T-helper 17 cell (primary cell): ENCODE data around the gene USP40. TPM values are rescaled to one million over a fixed set of nuclear protein-coding genes. Genes with fewer than 3 reads are reported as not detected.

ENCODE experiments used
- ATAC-seq: fragments of 150-1000 bp; cut with Tn5 transposase; 2 replicates; pipeline ENCODE4 v1.10.0; 2021; ENCODE audit warnings: mild to moderate bottlenecking, moderate library complexity
- DNase-seq, 3 donors: peaks; one replicate each; pipeline versions ENCODE4 v3.0.0 to v3.0.0-alpha.2; 2020 to 2021
- H3K9me3 ChIP-seq: one replicate; pipeline ENCODE4 v1.7.0; 2013; ENCODE audit warnings: low read length, mild to moderate bottlenecking; ENCODE audit not compliant: control insufficient read depth, poor library complexity, severe bottlenecking
- H3K27ac Mint-ChIP-seq: one replicate; pipeline ENCODE4 v1.8.0; 2022; ENCODE audit warnings: mild to moderate bottlenecking, moderate library complexity, mixed read lengths
- H3K27me3 Mint-ChIP-seq: one replicate; pipeline ENCODE4 v1.8.0; 2022; ENCODE audit warnings: mixed read lengths
- H3K36me3 Mint-ChIP-seq: one replicate; pipeline ENCODE4 v1.8.0; 2022; ENCODE audit warnings: low read depth, mixed read lengths
- H3K4me1 Mint-ChIP-seq: one replicate; pipeline ENCODE4 v1.8.0; 2022; ENCODE audit warnings: mild to moderate bottlenecking, mixed read lengths
- H3K4me3 Mint-ChIP-seq: one replicate; pipeline ENCODE4 v1.8.0; 2022; ENCODE audit warnings: mild to moderate bottlenecking, moderate library complexity, mixed read lengths
- total RNA-seq, 4 donors: library from RNA in 2 of 4; stranded (reverse) in 2 of 4; gene quantifications; one replicate each; pipeline ENCODE4 v1.2.3 and lab custom pipeline; 2022 to 2026

USP40 gene
- total RNA-seq, 2 donors from 2014 or later: 10.7 to 14.0 TPM

DNA sequence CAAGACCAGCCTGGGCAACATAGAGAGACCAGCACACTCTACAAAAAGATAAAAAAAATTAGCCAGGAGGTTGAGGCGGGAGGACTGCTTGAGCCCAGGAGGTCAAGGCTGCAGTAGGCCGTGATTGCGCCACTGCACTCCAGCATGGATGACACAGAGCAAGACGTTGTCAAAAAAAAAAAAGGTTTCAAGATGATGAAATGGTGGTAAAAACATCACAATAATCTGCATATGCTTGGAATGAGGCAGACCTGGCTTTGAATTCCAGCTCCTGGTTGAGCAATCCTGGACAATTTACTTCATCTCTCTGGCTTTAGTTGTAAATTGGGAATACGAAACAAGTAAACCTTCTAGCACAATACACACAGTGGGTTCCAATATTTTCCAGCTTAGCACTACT lies 24.1 kb downstream of the USP40 start:
- no peak for ATAC-seq
- no peak overlapping the region for H3K27ac Mint-ChIP-seq
- peaks cover 27% of the 10 kb centered on the region for H3K36me3 Mint-ChIP-seq
- H3K9me3 ChIP-seq: no peaks in the 10 kb centered on the region
- H3K4me1 Mint-ChIP-seq: peaks cover 10% of the 10 kb centered on the region
- DNase-seq: no peak
- no peaks in the 10 kb centered on the region for H3K27me3 Mint-ChIP-seq
- no peak overlapping the region for H3K4me3 Mint-ChIP-seq

DNA sequence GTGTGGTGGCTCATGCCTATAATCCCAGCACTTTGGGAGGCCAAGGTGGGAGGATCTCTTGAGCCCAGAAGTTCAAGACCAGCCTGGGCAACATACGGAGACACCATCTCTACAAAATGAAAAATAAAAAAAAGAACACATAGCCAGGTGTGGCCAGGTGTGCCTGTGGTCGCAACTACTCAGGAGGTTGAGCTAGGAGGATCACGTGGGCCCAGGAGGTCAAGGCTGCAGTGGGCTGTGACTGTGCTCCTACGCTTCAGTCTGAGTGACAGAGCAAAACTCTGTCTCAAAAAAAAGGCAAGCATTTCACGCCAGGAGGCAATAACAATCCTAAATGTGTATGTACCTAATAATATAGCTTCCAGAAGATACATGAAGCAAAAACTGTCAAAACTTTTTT lies 27.8 kb downstream of the USP40 start:
- H3K27ac Mint-ChIP-seq: no peak overlapping the region

DNA sequence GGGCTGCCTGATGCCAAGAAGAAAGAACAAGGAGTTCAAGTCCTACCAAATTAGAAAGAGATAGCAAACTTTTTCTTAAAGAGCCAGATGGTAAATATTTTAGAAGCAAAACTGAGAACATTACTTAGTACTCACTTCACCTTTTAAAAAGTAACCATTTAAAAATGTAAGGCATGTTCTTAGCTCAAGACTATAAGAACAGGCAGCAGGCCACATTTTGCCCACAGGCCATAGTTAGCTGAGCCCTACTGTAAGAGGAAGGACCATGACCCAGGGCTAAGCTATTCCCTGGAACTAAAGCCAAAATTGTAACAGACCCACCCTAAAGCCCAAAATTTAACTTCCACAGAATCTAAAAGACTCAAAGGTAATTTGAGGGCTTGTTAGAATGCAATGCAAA lies 31.3 kb downstream of the USP40 start:
- no peak overlapping the region for H3K27ac Mint-ChIP-seq
- ATAC-seq (no peak), DNase-seq (no peak)
- peaks cover 3% of the 10 kb centered on the region for H3K4me1 Mint-ChIP-seq
- no peaks in the 10 kb centered on the region for H3K27me3 Mint-ChIP-seq
- no peaks in the 10 kb centered on the region for H3K9me3 ChIP-seq
- H3K4me3 Mint-ChIP-seq: no peak overlapping the region
- H3K36me3 Mint-ChIP-seq: peaks cover 8% of the 10 kb centered on the region

More for the DNA sequence above, 27.8 kb downstream of the USP40 start:
- H3K4me1 Mint-ChIP-seq: peaks cover 3% of the 10 kb centered on the region
- ATAC-seq (no peak), DNase-seq (no peak)
- no peaks in the 10 kb centered on the region for H3K27me3 Mint-ChIP-seq
- H3K36me3 Mint-ChIP-seq: peaks cover 8% of the 10 kb centered on the region
- no peak overlapping the region for H3K4me3 Mint-ChIP-seq
- no peaks in the 10 kb centered on the region for H3K9me3 ChIP-seq

DNA sequence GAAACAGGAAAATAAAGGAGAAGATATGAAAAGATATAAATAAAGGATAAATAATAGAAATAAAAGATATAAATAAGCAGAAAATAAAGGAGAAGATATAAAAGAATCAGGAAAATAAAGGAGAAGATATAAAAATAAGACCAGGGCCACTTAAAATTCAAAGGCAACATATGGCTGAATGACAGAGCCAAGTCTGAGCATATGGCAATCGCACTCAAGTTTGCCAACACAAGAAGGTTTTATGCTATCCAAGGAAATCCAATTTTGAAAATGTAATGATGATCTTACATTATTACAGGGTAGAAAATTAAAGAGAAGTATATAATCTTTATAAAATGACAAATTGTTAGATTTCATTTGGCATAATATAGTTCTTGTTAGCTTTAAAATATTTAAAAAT lies 33.6 kb downstream of the USP40 start:
- DNase-seq (no peak), ATAC-seq (no peak)
- Mint-ChIP-seq H3K27me3 (no peaks in the 10 kb centered on the region), H3K4me3 (no peak overlapping the region), H3K27ac (no peak overlapping the region), H3K36me3 (peaks cover 8% of the 10 kb centered on the region), H3K4me1 (peaks cover under 1% of the 10 kb centered on the region)
- no peaks in the 10 kb centered on the region for H3K9me3 ChIP-seq

DNA sequence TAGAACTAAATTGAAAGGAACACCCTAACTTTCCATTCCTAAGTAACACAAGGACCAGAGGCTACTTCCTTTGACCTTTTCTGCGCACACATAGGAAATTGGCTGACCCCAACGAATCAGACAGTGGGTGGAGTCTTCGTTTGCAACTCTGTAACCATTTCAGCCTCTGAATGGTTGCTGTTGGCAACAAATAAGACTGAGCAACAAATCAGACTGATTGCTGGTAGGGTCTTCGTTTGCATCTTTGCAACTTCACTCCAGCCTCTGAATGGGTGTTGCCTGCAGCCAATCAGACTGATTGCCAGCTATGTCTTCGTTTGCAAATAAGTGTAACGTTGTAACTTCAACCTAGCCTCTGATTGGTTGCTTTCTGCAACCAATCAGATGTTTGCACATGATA lies 34.6 kb downstream of the USP40 start:
- H3K27ac Mint-ChIP-seq: no peak overlapping the region
- ATAC-seq (no peak), DNase-seq (no peak)
- H3K4me3 Mint-ChIP-seq: no peak overlapping the region
- no peaks in the 10 kb centered on the region for H3K9me3 ChIP-seq
- no peaks in the 10 kb centered on the region for H3K27me3 Mint-ChIP-seq
- H3K4me1 Mint-ChIP-seq: no peaks in the 10 kb centered on the region
- H3K36me3 Mint-ChIP-seq: peaks cover 9% of the 10 kb centered on the region

DNA sequence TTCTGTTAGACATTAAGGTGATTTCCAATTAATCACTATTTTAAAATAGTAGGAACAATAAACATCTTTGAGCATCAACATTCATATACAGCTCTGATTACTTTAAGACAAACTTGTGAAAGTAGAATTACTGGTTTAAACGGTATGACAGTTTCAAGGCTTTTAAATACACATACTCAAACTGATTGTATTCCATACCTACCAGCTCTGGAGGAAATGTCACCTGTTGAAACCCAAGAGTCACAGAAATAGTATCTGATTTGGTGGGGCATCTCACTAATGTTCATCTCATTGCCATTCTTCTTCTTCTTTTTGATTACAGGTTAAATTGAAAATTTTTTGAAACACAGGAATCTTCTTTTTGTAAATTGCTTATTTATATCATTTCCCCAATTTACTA lies 36.2 kb downstream of the USP40 start:
- Mint-ChIP-seq H3K27me3 (no peaks in the 10 kb centered on the region), H3K4me1 (no peaks in the 10 kb centered on the region), H3K27ac (peak overlapping the region; percentile 51), H3K4me3 (no peak overlapping the region), H3K36me3 (peaks cover 9% of the 10 kb centered on the region)
- ATAC-seq (no peak), DNase-seq (no peak)
- H3K9me3 ChIP-seq: no peaks in the 10 kb centered on the region

DNA sequence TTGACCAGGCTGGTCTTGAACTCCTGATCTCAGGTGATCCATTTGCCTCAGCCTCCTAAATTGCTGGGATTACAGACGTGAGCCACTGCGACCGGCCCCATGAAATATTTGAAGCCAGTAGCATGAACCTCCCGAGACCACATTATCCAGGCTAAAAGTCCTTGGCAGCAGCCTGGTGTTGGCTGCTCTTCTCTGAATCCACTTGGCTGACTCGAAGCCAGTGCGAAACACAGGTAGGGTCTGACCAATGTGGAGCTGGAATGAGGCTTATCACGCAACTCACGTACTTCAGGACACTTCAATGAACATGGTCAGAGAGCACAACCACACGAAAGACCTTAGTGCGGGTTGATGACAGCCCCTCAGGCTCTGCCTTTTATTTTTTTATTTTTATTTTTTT lies 38.4 kb downstream of the USP40 start:
- no peaks in the 10 kb centered on the region for H3K27me3 Mint-ChIP-seq
- peaks cover 9% of the 10 kb centered on the region for H3K36me3 Mint-ChIP-seq
- no peak for ATAC-seq
- no peaks in the 10 kb centered on the region for H3K4me1 Mint-ChIP-seq
- no peak overlapping the region for H3K4me3 Mint-ChIP-seq
- DNase-seq: no peak
- peak overlapping the region; percentile 3 for H3K27ac Mint-ChIP-seq
- H3K9me3 ChIP-seq: no peaks in the 10 kb centered on the region

DNA sequence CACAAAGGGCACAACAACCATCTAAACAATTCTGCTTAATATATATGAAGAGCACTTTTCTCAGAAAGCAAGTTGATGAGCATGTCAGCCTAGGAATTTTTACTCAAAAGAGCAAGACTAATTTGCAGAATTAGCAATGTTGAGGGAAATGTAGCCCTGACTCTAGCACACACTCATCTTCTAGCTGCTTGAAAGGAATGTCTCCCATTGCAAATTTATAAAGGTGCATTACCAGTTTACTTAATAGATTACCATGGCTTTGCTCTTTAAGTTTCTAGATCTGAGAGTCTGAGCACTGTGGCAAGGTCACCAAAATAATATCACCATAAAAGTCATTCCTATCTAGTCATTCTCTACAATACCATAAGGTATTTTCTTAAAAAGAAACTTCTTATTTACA lies 40.8 kb downstream of the USP40 start:
- Mint-ChIP-seq H3K27ac (no peak overlapping the region), H3K36me3 (peaks cover 7% of the 10 kb centered on the region), H3K4me1 (no peaks in the 10 kb centered on the region), H3K4me3 (no peak overlapping the region), H3K27me3 (no peaks in the 10 kb centered on the region)
- DNase-seq (no peak), ATAC-seq (no peak)
- no peaks in the 10 kb centered on the region for H3K9me3 ChIP-seq

DNA sequence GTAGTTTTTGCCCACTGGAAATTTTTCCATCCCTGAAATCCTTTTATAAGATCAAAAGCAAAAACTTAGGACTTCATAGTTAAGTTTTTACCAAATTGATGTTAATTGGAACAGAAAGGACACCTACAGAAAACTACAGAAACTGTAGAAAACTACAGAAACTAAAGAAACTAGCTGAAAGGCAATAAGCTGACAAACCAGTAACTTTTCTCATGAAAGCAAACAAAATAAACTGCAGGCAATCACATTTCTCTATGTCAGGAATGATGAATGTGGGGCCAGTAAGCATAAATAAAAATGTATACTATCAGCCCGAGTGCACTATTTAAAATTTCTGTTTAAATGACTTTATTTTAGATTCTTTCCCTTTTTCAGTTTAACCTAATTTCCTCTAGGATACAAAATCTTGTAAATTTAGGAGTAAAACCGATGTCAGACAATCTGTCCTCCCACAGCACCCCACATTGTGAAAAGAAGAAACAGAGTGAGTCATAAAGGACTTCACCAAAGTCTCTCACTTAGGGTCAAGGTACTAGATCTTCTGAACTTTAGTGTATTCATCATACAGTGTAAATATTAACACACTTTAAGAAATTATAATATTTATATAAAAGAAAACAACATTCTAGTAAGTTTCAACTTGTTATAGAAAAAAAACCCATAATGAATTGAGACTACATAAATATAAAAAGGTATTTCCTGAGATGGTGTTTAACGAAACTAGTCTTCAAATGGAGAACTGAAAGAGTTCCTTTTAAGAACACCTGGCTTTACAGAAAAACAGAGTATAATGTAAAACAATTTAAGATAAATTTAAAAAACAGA lies 46.6 kb downstream of the USP40 start:
- Mint-ChIP-seq H3K36me3 (no peaks in the 10 kb centered on the region), H3K4me3 (no peak overlapping the region), H3K27ac (no peak overlapping the region), H3K27me3 (no peaks in the 10 kb centered on the region), H3K4me1 (no peaks in the 10 kb centered on the region)
- DNase-seq (no peak), ATAC-seq (no peak)
- no peaks in the 10 kb centered on the region for H3K9me3 ChIP-seq

DNA sequence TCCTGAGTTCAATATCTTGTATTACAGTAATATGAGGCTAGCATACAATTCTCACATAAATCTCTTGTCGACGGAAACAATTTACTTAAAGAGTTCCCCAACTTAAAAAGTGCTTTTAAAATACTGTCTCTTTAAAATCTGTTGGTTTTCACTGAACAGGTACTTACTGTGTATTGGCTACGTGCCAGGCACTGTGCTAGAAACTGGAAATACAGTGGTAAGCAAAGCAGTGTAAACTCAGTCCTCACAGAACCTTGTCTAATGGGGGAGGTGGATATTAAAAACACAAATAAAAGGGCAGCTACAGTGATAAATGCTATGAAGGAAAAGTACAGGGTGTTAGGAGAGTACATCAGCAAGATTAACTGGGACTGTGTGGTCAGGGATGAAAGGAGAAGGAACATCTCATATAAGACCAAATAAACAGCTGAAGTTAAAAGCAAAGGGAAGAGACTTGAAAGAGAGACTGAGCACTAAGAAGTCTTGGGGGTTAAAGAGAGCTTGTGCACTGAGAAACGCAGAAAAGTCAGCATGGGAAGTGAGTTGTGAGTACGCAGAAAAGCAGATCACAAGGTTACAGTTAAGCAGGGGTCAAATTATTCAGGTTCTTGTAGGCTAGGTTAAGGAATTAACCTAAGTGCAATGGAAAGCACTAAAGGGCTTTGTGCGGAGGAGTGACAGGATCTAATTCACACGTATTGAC lies 52.5 kb downstream of the USP40 start:
- Mint-ChIP-seq H3K4me1 (peaks cover 8% of the 10 kb centered on the region), H3K4me3 (no peak overlapping the region), H3K36me3 (no peaks in the 10 kb centered on the region), H3K27me3 (no peaks in the 10 kb centered on the region), H3K27ac (no peak overlapping the region)
- no peaks in the 10 kb centered on the region for H3K9me3 ChIP-seq
- ATAC-seq: no peak
- no peak for DNase-seq

DNA sequence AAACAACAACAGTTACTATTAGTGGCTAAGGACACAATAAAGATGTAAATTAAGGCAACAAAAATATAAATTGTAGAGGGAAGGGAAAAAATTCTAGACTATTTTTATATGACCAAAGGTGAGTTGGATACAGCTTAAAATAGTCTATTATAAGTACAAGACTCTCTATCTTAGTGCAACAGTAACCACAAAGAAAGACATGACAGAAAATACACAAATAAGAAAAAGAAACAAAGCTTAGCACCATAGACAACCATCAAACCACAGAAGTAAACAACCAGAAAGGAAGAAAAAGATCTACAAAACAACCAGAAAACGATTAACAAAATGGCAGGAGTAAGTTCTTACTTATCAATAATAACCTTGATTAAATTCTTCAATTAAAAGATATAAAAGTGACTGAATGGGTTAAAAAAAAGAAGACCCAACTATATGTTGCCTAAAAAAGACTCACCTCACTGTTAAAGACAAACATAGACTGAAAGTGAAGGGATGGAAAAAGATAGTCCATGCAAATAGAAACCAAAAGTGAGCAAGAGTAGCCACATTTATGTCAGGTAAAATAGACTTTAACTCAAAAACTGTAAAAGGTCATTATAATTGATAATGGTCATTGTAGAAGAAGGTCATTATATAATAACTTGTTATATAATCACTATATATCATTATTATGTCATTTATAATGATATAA lies 62.5 kb downstream of the USP40 start:
- Mint-ChIP-seq H3K36me3 (peaks cover 10% of the 10 kb centered on the region), H3K4me1 (no peaks in the 10 kb centered on the region), H3K27ac (no peak overlapping the region), H3K4me3 (no peak overlapping the region), H3K27me3 (no peaks in the 10 kb centered on the region)
- ATAC-seq: no peak
- no peaks in the 10 kb centered on the region for H3K9me3 ChIP-seq
- no peak for DNase-seq

DNA sequence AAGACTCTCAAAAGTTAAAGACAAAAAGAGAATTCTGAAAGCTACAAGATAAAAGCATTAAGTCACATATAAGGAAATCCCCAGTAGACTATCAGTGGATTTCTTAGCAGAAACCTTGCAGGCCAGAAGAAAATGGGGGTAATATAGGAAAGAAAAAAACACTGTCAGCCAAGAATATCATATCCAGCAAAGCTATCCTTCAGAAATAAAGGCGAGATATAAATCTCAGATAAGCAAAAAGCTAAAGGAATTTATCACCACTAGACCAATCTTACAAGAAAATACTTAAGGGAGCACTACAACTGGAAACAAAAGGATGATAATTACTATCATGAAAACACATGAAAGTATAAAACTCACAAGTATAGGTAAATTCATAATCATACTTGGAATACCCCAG lies 63.1 kb downstream of the USP40 start:
- peaks cover 10% of the 10 kb centered on the region for H3K36me3 Mint-ChIP-seq

DNA sequence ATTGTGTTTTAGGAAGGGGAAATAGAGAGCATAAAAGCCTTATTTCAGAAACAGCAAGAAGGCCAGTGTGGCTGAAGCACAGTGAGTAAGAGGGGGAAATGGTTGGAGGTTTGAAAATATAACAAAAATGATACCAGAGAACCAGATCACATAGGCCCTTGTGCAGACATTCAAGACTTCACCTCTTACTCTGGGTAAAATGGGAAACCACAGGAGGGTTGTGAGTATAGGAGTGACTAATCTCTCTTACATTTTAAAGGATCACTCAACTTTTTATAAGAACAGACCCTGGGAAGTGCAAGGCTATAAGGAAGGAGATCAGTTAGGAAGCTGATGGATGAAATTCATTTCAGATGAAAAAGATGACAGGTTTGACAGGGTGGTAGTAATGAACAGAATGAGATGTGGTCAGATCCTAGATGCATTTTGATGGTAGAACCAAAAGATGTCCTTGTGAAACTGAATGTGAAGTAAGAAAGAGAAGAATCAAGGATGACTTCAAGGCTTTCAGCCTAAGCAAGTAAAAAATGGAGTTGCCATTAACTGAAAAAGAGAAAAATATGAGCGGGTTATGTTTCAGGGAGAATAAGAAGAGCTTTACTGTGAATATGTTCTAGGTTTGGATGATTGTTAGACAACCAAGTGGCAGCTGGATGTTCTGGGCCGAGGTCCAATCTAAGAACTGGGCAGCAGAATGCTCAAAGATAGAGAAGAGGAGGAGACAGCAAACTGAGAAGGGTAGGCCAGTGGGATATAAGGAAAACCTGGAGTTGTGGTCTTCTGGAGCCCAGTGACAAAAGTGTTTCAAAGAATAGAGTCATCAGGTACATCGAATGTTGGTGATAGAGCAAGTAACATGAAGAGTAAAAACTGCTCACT lies 65.1 kb downstream of the USP40 start:
- Mint-ChIP-seq H3K36me3 (peaks cover 17% of the 10 kb centered on the region), H3K27ac (no peak overlapping the region), H3K4me1 (no peaks in the 10 kb centered on the region), H3K4me3 (no peak overlapping the region), H3K27me3 (no peaks in the 10 kb centered on the region)
- no peaks in the 10 kb centered on the region for H3K9me3 ChIP-seq
- DNase-seq (no peak), ATAC-seq (no peak)

More for the DNA sequence above, 63.1 kb downstream of the USP40 start:
- Mint-ChIP-seq H3K4me1 (no peaks in the 10 kb centered on the region), H3K27ac (no peak overlapping the region), H3K27me3 (no peaks in the 10 kb centered on the region), H3K4me3 (no peak overlapping the region)
- no peaks in the 10 kb centered on the region for H3K9me3 ChIP-seq
- ATAC-seq (no peak), DNase-seq (no peak)
